Measurements from ENCODE around the gene AMMECR1. TPM values are rescaled to one million over a fixed set of nuclear protein-coding genes. Genes with fewer than 3 reads are reported as not detected.

AMMECR1 gene
- total RNA-seq, 2 donors from 2014 or later = 3.7 to 4.8 TPM

GRCh38 chrX:110153896-110154295 lies 164.0 kb downstream of the AMMECR1 start:
- no peaks in the 10 kb centered on the region for H3K27me3 ChIP-seq (replicated peaks; ENCODE audit: insufficient read depth)
- no peak overlapping the region for H3K27ac ChIP-seq
- H3K9me3 ChIP-seq = no peaks in the 10 kb centered on the region
- intact Hi-C loops (cut with DNase I) = no loop called here
- H3K36me3 ChIP-seq = no peaks in the 10 kb centered on the region
- WGBS = 87% methylated on average over 2 of the region's 2 CpGs
- TF ChIP-seq CTCF (IDR thresholded peaks at IDR 0.05) (no peak), POLR2A (IDR thresholded peaks at IDR 0.05) (no peak), POLR2AphosphoS5 (IDR thresholded peaks at IDR 0.05) (no peak)
- H3K4me1 ChIP-seq (replicated peaks) = no peaks in the 10 kb centered on the region
- H3K4me3 ChIP-seq = no peak overlapping the region
- DNase-seq (ENCODE audit: low spot score) = no peak

GRCh38 chrX:110153244-110153643 lies 164.6 kb downstream of the AMMECR1 start:
- no peaks in the 10 kb centered on the region for H3K9me3 ChIP-seq
- intact Hi-C loops (cut with DNase I) = no loop called here
- no peaks in the 10 kb centered on the region for H3K36me3 ChIP-seq
- H3K4me1 ChIP-seq (replicated peaks) = no peaks in the 10 kb centered on the region
- 100% methylated on average over 2 of the region's 2 CpGs for WGBS
- no peak for TF ChIP-seq POLR2A (IDR thresholded peaks at IDR 0.05)
- no peak for DNase-seq (ENCODE audit: low spot score)
- H3K4me3 ChIP-seq = no peak overlapping the region
- H3K27me3 ChIP-seq (replicated peaks; ENCODE audit: insufficient read depth) = no peaks in the 10 kb centered on the region
- H3K27ac ChIP-seq = no peak overlapping the region

- intact Hi-C loops (cut with DNase I) = loop anchor here (10.0 kb wide), 1 partner anchor 232 kb away; no protein-coding TSS in a partner anchor
- Histone ChIP-seq H3K4me3 (no peak overlapping the region), H3K4me1 (replicated peaks) (no peaks in the 10 kb centered on the region), H3K27me3 (replicated peaks; ENCODE audit: insufficient read depth) (no peaks in the 10 kb centered on the region), H3K36me3 (no peaks in the 10 kb centered on the region), H3K27ac (no peak overlapping the region), H3K9me3 (no peaks in the 10 kb centered on the region)
- peak; percentile 8 for DNase-seq (ENCODE audit: low spot score)
- TF ChIP-seq POLR2AphosphoS5 (IDR thresholded peaks at IDR 0.05) = no peak
- TF ChIP-seq CTCF (IDR thresholded peaks at IDR 0.05) = peak; percentile 18 to 62 (median 58)
- no peak for TF ChIP-seq POLR2A (IDR thresholded peaks at IDR 0.05)
- 22% methylated on average over 2 of the region's 2 CpGs for WGBS
Observed at GRCh38 chrX:110146521-110146920, 171.4 kb downstream of the AMMECR1 start.

- DNase-seq (ENCODE audit: low spot score) = no peak
- no peaks in the 10 kb centered on the region for H3K36me3 ChIP-seq
- H3K4me1 ChIP-seq (replicated peaks) = no peaks in the 10 kb centered on the region
- H3K27me3 ChIP-seq (replicated peaks; ENCODE audit: insufficient read depth) = no peaks in the 10 kb centered on the region
- H3K27ac ChIP-seq = no peak overlapping the region
- 20% methylated on average over 4 of the region's 4 CpGs for WGBS
- TF ChIP-seq POLR2AphosphoS5 (IDR thresholded peaks at IDR 0.05) (no peak), CTCF (IDR thresholded peaks at IDR 0.05) (peak in 3 of 4 experiments; percentile 13 to 42 (median 28))
- no peaks in the 10 kb centered on the region for H3K9me3 ChIP-seq
- intact Hi-C loops (cut with DNase I) = loop anchor here (10.0 kb wide), 1 partner anchor 231 kb away; no protein-coding TSS in a partner anchor
- H3K4me3 ChIP-seq = no peak overlapping the region
Observed at GRCh38 chrX:110145854-110146253, 172.0 kb downstream of the AMMECR1 start.

GRCh38 chrX:110145311-110145710 lies 172.6 kb downstream of the AMMECR1 start:
- DNase-seq (ENCODE audit: low spot score) = no peak
- Histone ChIP-seq H3K36me3 (no peaks in the 10 kb centered on the region), H3K27ac (no peak overlapping the region), H3K4me1 (replicated peaks) (no peaks in the 10 kb centered on the region), H3K27me3 (replicated peaks; ENCODE audit: insufficient read depth) (no peaks in the 10 kb centered on the region), H3K9me3 (no peaks in the 10 kb centered on the region), H3K4me3 (no peak overlapping the region)
- intact Hi-C loops (cut with DNase I) = loop anchor here (10.0 kb wide), 1 partner anchor 231 kb away; no protein-coding TSS in a partner anchor
- TF ChIP-seq CTCF (IDR thresholded peaks at IDR 0.05) = no peak
- no peak for TF ChIP-seq POLR2A (IDR thresholded peaks at IDR 0.05)
- TF ChIP-seq POLR2AphosphoS5 (IDR thresholded peaks at IDR 0.05) = no peak

Small RNA genes within 50 kb of the gene (small RNA-seq; reads per million reads assigned to genes)
- gene GNG5P2 = 0 reads per million in 2 donors
- 0 to 0.40 reads per million in 2 donors for gene SNORD96B

Other genes starting within 250 kb of the AMMECR1 start
- gene RTL9, start 40.8 kb upstream of the AMMECR1 start, total RNA-seq = 10 to 100 TPM in 1 of 2 donors, not detected in 1; 56.7 TPM

All from prostate gland (tissue), 2 donors.